Osteoblast (primary cell): ENCODE measurements around the gene ZNF408. TPM values are rescaled to one million over a fixed set of nuclear protein-coding genes. Genes with fewer than 3 reads are reported as not detected.

Source experiments
- DNase-seq: peaks from one replicate; pipeline ENCODE4 v3.0.0; 2011; ENCODE audit warnings: low spot score, mixed read lengths; ENCODE audit not compliant: insufficient read length; ENCODE audit errors: missing footprints
- H2AFZ ChIP-seq: 2 replicates; pipeline ENCODE4 v1.6.0; 2011; ENCODE audit warnings: mild to moderate bottlenecking, low read length
- H3K27ac ChIP-seq: 2 replicates; pipeline ENCODE4 v1.5.1; 2011; ENCODE audit warnings: mild to moderate bottlenecking, low read depth, low read length, moderate library complexity
- H3K27me3 ChIP-seq: 2 replicates; pipeline ENCODE4 v1.6.0; 2012; ENCODE audit warnings: mild to moderate bottlenecking, control low read depth, inconsistent platforms, low read length, moderate library complexity; ENCODE audit not compliant: insufficient read depth
- H3K36me3 ChIP-seq: 2 replicates; pipeline ENCODE4 v1.5.1; 2011; ENCODE audit warnings: mild to moderate bottlenecking, low read length, control low read depth, moderate library complexity; ENCODE audit not compliant: insufficient read depth
- H3K4me1 ChIP-seq: 2 replicates; pipeline ENCODE4 v1.5.1; 2011; ENCODE audit warnings: mild to moderate bottlenecking, low read length, control low read depth, moderate library complexity; ENCODE audit not compliant: insufficient read depth
- H3K4me2 ChIP-seq: 2 replicates; pipeline ENCODE4 v1.6.0; 2011; ENCODE audit warnings: mild to moderate bottlenecking, low read length; ENCODE audit not compliant: insufficient read depth
- H3K4me3 ChIP-seq: fragments of 200-600 bp; sonication (generic); 3 replicates; pipeline ENCODE4 v1.5.1; 2012; ENCODE audit warnings: mild to moderate bottlenecking, low read length, inconsistent platforms; ENCODE audit not compliant: insufficient read depth
- H3K79me2 ChIP-seq: 2 replicates; pipeline ENCODE4 v1.6.0; 2012; ENCODE audit warnings: mild to moderate bottlenecking, low read length, control low read depth, inconsistent platforms; ENCODE audit not compliant: insufficient read depth
- H3K9me3 ChIP-seq: 2 replicates; pipeline ENCODE4 v1.5.1; 2011; ENCODE audit warnings: low read depth, low read length, control low read depth
- H4K20me1 ChIP-seq: 2 replicates; pipeline ENCODE4 v1.6.0; 2012; ENCODE audit warnings: mild to moderate bottlenecking, low read length, control low read depth; ENCODE audit not compliant: insufficient read depth
- small RNA-seq: library from RNA; depleted of rRNA; stranded (forward); fragments of <200 nt; gene quantifications from one replicate; pipeline ENCODE3, GENCODE V24; 2012
- total RNA-seq: library from RNA; depleted of rRNA; stranded (reverse); fragments of >200 nt; gene quantifications from 2 replicates; pipeline ENCODE4 v1.2.3, GENCODE V29; 2012
- TF ChIP-seq, protein P1 (sequence below): IDR thresholded peaks from 2 replicates; pipeline ENCODE4 v1.5.1; 2011; ENCODE audit warnings: mild to moderate bottlenecking, low read depth, low read length, moderate library complexity; ENCODE audit errors: extremely low read depth

The ZNF408 gene
- total RNA-seq, 1 donor: 16.3 TPM

DNA sequence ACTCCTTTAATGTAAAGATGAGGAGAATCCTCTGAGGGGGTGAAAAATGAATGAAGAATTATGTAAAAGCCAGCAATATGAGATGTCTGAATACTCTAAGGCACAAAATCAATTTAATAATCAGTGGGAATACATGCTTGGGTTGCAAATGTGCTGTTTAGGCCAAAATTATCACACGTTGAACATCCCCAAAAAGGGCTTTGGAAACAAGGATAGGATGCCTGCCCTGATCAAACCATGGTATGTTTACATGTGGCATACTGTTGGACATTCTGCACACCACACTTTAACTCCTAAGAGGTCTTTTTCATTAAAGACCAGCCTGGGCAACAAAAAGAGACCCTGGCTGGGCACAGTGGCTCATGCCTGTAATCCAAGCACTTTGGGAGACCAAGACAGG, 44.5 kb downstream of the ZNF408 start:
- Histone ChIP-seq H3K4me1 (no peaks in the 10 kb centered on the region), H3K4me3 (no peak overlapping the region), H4K20me1 (peaks cover 3% of the 10 kb centered on the region), H3K36me3 (peaks cover 75% of the 10 kb centered on the region), H3K27me3 (no peaks in the 10 kb centered on the region), H3K79me2 (no peaks in the 10 kb centered on the region), H2AFZ (no peak overlapping the region), H3K9me3 (no peaks in the 10 kb centered on the region), H3K27ac (no peak overlapping the region), H3K4me2 (no peak overlapping the region)
- no peak for DNase-seq
- TF ChIP-seq, protein P1, sequence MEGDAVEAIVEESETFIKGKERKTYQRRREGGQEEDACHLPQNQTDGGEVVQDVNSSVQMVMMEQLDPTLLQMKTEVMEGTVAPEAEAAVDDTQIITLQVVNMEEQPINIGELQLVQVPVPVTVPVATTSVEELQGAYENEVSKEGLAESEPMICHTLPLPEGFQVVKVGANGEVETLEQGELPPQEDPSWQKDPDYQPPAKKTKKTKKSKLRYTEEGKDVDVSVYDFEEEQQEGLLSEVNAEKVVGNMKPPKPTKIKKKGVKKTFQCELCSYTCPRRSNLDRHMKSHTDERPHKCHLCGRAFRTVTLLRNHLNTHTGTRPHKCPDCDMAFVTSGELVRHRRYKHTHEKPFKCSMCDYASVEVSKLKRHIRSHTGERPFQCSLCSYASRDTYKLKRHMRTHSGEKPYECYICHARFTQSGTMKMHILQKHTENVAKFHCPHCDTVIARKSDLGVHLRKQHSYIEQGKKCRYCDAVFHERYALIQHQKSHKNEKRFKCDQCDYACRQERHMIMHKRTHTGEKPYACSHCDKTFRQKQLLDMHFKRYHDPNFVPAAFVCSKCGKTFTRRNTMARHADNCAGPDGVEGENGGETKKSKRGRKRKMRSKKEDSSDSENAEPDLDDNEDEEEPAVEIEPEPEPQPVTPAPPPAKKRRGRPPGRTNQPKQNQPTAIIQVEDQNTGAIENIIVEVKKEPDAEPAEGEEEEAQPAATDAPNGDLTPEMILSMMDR: no peak

DNA sequence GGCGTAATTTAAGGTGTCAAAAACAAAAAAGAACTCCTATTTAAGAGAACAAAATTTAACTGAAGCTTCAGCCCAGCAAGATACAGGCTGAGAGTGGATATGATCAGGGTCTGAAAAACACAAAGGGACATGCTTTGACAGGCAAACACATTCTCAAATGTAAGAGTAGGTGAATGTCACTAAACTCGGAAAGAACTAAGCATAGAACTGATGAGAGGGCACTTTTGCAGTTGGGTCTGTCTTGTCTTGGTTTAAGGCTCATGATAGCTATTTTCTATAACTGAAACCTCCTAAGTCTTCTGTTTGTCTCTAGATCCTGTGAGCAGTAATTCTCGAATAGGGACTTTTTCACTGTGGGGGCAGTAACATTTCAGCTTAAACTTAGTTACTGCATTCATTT, 45.2 kb downstream of the ZNF408 start:
- Histone ChIP-seq H3K9me3 (no peaks in the 10 kb centered on the region), H3K79me2 (no peaks in the 10 kb centered on the region), H3K27me3 (no peaks in the 10 kb centered on the region), H3K4me3 (no peak overlapping the region), H3K4me2 (no peak overlapping the region), H3K27ac (no peak overlapping the region), H3K4me1 (no peaks in the 10 kb centered on the region), H4K20me1 (peaks cover 3% of the 10 kb centered on the region), H2AFZ (no peak overlapping the region), H3K36me3 (peaks cover 79% of the 10 kb centered on the region)
- DNase-seq: no peak
- TF ChIP-seq, protein P1: no peak

DNA sequence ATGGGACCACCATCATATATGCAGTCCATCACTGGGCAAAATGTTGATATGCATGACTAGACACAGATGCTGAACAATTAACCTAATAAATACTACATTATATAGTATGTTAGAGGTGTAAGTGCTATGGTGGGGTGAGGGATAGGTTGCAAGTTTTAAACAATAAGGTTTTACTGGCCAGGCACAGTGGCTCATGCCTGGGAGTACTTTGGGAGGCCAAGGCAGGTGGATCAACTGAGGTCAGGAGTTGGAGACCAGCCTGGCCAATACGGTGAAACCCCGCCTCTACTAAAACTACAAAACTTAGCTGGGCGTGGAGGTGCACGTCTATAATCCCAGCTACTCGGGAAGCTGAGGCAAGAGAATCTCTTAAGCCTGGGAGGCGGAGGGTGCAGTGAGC, 46.3 kb downstream of the ZNF408 start:
- H3K9me3 ChIP-seq: no peaks in the 10 kb centered on the region
- peaks cover 77% of the 10 kb centered on the region for H3K36me3 ChIP-seq
- DNase-seq: no peak

More for the DNA sequence above, 46.3 kb downstream of the ZNF408 start:
- Histone ChIP-seq H3K27me3 (no peaks in the 10 kb centered on the region), H2AFZ (no peak overlapping the region), H3K4me2 (no peak overlapping the region), H4K20me1 (peaks cover 3% of the 10 kb centered on the region), H3K79me2 (no peaks in the 10 kb centered on the region), H3K4me3 (no peak overlapping the region), H3K27ac (no peak overlapping the region), H3K4me1 (no peaks in the 10 kb centered on the region)
- TF ChIP-seq, protein P1: no peak

Small RNAs within 50 kb of the gene (small RNA-seq; reads per million reads assigned to genes)
- gene MIR5582: 7.4 reads per million, percentile 90 among the genes with 10 or more reads in this experiment

Other genes starting within 250 kb of the ZNF408 start
- 29.7 and 30.4 TPM in 2 replicates for gene AMBRA1, start 107.0 kb upstream of the ZNF408 start, total RNA-seq
- gene HARBI1, start 83.8 kb upstream of the ZNF408 start, total RNA-seq: 5.8 and 6.2 TPM in 2 replicates
- gene ATG13, start 83.5 kb upstream of the ZNF408 start, total RNA-seq: 70.9 and 71.9 TPM in 2 replicates
- gene ARHGAP1, start 412 bp upstream of the ZNF408 start, total RNA-seq: 88.3 and 100 TPM in 2 replicates
- not detected in 2 replicates for gene F2, start 18.2 kb downstream of the ZNF408 start, total RNA-seq
- 52.7 and 56.5 TPM in 2 replicates for gene CKAP5, start 145.2 kb downstream of the ZNF408 start, total RNA-seq
- 1.5 and 2.2 TPM in 2 replicates for gene LRP4, start 217.5 kb downstream of the ZNF408 start, total RNA-seq
- gene CSTPP1, start 235.7 kb downstream of the ZNF408 start, total RNA-seq: 27.1 and 31.5 TPM in 2 replicates